NCI-H146 treated with DMSO at 0.1 percent for 48 hours (cell line): ENCODE results near the gene NRK.
"Not testable (repeated sequence)": the region's sequence is repeated elsewhere in the genome, so short reads cannot be mapped to it uniquely, and the experiment has no call there.

ENCODE experiments used
- DNase-seq: peaks from one replicate; lab custom pipeline; 2025; ENCODE audit not compliant: unreplicated experiment; lab: John Stamatoyannopoulos, UW

Gene NRK

GRCh38 chrX:105876658-105877057 is 54.3 kb downstream of the NRK start:
- no peak for DNase-seq

DNA sequence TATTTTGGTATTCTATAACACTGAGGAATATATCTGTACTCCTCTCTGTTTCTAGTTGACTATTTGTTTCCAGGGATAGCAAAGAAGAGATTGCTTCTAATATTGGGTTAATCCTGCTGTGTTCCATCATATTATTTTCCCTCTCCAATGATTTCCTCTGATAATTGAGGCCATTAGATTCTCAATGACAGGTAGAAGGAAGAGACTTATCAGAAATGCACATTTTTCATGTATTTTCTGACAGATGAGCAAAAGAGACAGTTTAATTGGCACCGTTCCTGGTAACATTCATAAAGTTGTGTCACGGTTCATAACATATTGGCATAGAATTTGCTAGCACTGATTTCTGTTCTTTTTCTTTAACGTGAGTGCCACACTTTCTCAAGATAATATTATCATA is 58.2 kb downstream of the NRK start:
- no peak for DNase-seq

GRCh38 chrX:105882581-105883275 is 60.4 kb downstream of the NRK start:
- no peak for DNase-seq

DNA sequence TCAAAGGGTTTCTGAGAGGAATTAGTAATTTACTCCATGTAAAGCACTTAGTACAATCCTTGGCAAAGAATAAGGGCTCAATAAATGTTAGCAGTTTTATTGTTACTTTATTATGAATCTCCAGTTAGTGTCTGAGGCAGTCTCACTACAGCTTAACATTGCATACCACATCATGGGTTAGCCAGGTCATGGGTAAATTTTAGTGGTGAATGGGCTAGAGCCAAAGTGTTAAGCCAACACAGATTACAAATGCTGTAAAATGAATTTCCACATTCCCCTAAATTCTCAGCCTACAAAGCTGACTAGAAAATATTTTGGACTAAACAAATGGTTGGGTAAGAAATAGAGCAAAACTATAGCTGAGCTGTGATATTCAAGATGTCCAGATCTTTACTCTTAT is 72.4 kb downstream of the NRK start:
- DNase-seq: no peak

DNA sequence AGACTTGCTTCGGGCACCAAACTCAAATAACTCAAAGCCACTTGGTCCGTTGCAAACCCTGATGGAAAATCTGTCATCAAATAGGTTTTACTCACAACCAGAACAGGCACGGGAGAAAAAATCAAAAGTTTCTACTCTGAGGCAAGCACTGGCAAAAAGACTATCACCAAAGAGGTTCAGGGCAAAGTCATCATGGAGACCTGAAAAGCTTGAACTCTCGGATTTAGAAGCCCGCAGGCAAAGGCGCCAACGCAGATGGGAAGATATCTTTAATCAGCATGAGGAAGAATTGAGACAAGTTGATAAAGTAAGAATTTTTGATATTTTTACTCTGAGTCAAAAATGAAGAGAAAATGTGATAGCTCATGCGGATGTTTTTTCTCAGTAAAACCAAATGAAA is 87.2 kb downstream of the NRK start:
- DNase-seq: no peak

- DNase-seq: no peak
Observed at GRCh38 chrX:105910563-105911105, 88.3 kb downstream of the NRK start.

- no peak for DNase-seq
Observed at GRCh38 chrX:105945266-105945665, 122.9 kb downstream of the NRK start.

DNA sequence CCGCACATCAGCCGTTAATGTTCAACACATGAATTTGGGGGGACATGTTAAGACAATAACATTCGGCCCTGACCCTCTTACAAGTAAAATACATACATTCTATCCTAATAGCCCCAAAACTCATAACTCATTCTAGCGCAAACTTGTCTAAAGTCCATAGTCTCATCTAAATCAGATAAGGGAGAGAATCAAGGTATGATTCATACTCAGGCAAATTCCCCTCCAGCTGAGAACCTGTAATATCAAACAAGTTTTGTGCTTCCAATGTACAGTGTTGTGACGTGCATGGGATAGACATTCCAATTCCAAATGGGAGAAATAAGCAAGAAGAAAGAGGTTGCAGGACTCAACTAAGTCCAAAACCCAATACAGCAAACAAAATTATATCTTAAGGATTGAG is 147.1 kb downstream of the NRK start:
- DNase-seq: no peak

DNA sequence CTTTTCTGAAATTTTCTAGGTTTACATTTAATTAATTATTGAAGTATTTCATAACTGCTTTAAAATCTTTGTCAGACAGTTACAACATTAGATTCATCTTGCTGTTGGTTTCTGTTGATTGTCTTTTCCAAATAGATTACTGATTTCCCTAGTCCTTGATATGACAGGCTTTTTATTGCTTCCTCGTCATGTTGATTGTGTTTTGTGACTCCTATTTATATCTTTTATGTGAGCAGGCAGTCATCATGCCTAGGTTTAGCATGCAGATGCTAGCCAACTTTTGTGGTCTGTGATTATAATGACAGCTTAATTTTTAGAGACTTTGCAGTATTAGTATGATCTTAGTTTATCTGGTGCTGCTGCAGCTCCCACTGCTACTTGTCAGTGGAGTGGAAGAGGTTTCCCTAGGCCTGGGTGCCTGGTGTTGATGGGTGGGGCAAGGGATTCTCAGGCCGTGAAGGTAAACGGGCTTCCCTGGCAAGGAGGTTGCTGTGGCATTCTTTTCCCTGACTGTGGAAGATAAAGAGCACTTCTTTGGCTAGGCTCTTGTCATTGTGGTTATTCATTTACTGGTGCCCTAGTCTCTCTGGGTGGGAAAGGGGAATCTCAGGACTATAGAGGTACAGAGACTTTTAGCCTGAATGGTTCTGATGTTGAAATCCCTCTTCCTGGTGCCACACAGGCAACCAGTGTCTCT is 150.5 kb downstream of the NRK start:
- DNase-seq: no peak

DNA sequence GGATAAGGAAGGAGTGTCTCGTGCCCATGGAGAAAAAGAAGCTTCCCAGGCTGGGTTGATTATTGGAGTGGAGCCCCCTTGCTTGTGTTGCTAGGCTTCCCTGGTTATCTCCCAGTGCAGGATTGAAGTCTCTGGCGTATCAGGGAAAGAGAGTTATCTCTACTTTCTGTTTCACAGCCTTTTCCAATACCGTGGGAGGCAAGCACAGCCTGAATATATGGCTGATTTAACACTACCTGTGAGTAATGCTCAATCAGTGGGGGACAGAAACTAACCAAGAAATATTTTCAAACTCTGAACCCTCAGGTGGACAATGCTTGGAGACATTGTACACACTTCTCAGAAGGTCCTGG is 151.0 kb downstream of the NRK start:
- DNase-seq: no peak

DNA sequence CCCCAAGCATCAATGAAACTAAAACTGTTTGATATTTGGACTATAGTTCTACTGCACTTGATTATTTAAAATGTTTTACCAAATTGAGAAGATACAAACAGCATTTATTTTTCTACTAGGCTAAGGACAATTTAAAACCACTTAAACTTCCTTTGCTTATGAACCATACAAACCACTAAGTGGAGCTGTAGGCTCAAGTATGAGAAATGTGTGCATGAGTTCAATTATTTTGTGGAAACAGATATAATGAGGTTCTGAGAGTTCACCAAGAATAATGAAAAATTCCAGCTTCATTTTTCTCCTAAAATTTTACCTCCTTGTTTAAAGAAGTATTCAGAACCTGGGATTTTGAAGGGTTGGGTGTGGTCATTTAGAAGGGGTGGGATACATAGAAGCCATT is 153.0 kb downstream of the NRK start:
- no peak for DNase-seq

- no peak for DNase-seq
Observed at GRCh38 chrX:105981772-105982485, 159.6 kb downstream of the NRK start.

GRCh38 chrX:105988487-105988886 is 166.1 kb downstream of the NRK start:
- not testable (repeated sequence) for DNase-seq

DNA sequence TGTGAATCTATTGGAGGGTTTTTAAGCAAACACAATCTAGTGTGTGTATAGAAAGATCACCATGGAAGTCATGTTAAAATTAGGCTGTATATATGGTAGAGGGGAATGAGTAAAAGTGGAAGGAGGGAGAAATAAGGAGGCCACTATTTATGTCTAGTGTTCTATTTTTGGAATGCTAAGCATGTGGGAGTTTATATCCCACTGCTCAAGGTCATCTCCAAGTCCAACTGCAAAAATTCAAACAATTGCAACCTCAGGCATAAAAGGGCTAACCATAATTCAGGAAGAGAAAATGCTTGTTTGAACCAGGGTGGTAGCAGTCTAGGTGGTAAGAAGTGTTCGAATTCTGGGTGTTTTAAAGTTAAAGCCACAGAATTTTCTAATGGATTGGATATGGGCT is 177.0 kb downstream of the NRK start:
- DNase-seq: no peak

DNA sequence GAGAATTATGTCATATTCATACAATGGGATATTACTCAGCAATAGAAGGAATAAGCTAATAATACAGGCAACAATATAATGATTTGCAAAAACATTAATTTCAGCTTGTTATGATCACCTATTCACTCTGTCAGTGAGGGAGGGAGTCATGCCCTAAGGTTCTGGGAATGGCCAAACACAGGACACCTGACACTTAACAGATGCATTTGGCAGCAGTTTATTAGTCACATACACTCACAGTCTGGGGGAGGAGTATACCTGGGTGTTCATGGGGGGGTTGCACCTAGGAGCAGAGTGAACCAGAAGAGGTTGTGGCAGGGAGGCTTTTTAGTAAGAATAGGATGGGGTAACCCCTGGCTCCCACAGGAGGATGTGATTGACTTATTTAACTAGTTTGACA is 177.9 kb downstream of the NRK start:
- DNase-seq: no peak

DNA sequence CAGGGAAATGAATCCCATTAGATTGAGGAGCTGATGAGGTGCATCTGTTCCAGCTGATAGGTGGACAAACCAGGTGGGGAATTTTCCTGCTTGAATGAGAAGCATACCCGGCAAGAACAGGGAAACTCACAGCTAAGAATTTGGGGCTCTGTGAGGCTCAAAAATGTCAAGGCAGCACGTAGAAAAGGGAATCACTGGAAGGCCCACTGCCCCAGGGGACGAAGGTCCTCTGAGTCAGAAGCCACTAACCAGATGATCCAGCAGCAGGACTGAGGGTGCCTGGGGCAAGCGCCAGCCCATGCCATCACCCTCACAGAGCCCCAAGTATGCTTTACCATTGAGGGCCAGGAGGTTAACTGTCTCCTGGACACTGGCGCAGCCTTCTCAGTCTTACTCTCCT is 178.3 kb downstream of the NRK start:
- DNase-seq: not testable (repeated sequence)

DNA sequence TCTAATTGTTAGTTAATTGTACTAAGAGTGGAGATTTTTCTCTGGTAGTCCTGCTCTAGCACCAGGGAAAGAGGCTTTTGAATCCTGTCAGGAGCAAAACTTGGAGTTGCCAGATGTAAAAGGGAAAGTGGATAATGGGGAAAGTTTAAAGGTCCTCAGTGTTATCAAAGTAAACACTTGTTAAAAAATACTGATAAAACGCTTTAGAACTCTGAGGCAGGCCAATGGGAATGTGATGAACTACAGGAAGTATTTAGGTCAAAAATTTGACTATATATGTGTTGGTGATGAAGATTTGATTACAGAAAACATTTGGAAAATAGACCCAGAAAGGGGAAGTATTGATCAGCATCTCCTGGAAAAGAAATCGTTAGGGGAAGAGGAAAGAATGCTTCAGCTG is 183.3 kb downstream of the NRK start:
- DNase-seq: no peak

- no peak for DNase-seq
Observed at GRCh38 chrX:106007815-106008214, 185.5 kb downstream of the NRK start.
